ENCODE data around the gene WWOX.

GRCh38 chr16:78950768-78951167, 851.3 kb downstream of the WWOX start:
- TF ChIP-seq, protein P1, sequence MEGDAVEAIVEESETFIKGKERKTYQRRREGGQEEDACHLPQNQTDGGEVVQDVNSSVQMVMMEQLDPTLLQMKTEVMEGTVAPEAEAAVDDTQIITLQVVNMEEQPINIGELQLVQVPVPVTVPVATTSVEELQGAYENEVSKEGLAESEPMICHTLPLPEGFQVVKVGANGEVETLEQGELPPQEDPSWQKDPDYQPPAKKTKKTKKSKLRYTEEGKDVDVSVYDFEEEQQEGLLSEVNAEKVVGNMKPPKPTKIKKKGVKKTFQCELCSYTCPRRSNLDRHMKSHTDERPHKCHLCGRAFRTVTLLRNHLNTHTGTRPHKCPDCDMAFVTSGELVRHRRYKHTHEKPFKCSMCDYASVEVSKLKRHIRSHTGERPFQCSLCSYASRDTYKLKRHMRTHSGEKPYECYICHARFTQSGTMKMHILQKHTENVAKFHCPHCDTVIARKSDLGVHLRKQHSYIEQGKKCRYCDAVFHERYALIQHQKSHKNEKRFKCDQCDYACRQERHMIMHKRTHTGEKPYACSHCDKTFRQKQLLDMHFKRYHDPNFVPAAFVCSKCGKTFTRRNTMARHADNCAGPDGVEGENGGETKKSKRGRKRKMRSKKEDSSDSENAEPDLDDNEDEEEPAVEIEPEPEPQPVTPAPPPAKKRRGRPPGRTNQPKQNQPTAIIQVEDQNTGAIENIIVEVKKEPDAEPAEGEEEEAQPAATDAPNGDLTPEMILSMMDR (IDR thresholded peaks at IDR 0.05; ENCODE audit: extremely low read depth in 1 of 2, insufficient read depth in 1 of 2, low read depth in 1 of 2, low read length in 2 of 2), result no peak
- TF ChIP-seq FOS (IDR thresholded peaks at IDR 0.05; ENCODE audit: borderline replicate concordance, insufficient read depth, low read length) (no peak), POLR2A (IDR thresholded peaks at IDR 0.05; ENCODE audit: low read depth, low read length) (no peak), MYC (IDR thresholded peaks at IDR 0.05; ENCODE audit: low read depth, low read length) (no peak), POLR2AphosphoS5 (IDR thresholded peaks at IDR 0.05; ENCODE audit: insufficient read depth, low read depth, low read length) (no peak), JUN (IDR thresholded peaks at IDR 0.05; ENCODE audit: borderline replicate concordance, insufficient read depth, insufficient read length, low read depth) (no peak)
